Gastrocnemius medialis (tissue), 4 donors: ENCODE data around the gene C16orf92. TPM values are rescaled to one million over a fixed set of nuclear protein-coding genes. Genes with fewer than 3 reads are reported as not detected.

Experiments used
- ATAC-seq, 2 donors: fragments of 150-250 bp; one replicate each; pipeline ENCODE4 v1.9.1; 2016
- DNase-seq, 2 donors: peaks; one replicate each; pipeline ENCODE4 v3.0.0-alpha.2; 2019
- H3K27ac ChIP-seq, 4 donors: fragments of 200-600 bp; sonication (generic); 1 replicate in 1 of 4; 2 replicates in 3 of 4; pipeline ENCODE4 v1.5.1; 2016 to 2018; ENCODE audit warnings: mild to moderate bottlenecking in 2 of 4, moderate library complexity in 1 of 4
- H3K27me3 ChIP-seq, 3 donors: fragments of 200-600 bp; sonication (generic) in 2 of 3; 1 replicate in 1 of 3; 2 replicates in 2 of 3; pipeline versions ENCODE4 v1.5.1 to v1.6.0; 2016 to 2019; ENCODE audit warnings: mild to moderate bottlenecking in 1 of 3, moderate library complexity in 1 of 3
- H3K36me3 ChIP-seq, 2 donors: fragments of 200-600 bp; sonication (generic) in 1 of 2; one replicate each; pipeline ENCODE4 v1.5.1; 2017 to 2018
- H3K4me1 ChIP-seq, 2 donors: fragments of 200-600 bp; sonication (generic) in 1 of 2; one replicate each; pipeline ENCODE4 v1.5.1; 2016 to 2017; ENCODE audit warnings: mild to moderate bottlenecking in 2 of 2
- H3K4me3 ChIP-seq, 4 donors: fragments of 200-600 bp; sonication (generic) in 3 of 4; 1 replicate in 1 of 4; 2 replicates in 3 of 4; pipeline ENCODE4 v1.5.1; 2016 to 2019; ENCODE audit warnings: mild to moderate bottlenecking in 2 of 4
- H3K9me3 ChIP-seq, 3 donors: fragments of 200-600 bp; sonication (generic) in 2 of 3; 1 replicate in 1 of 3; 2 replicates in 2 of 3; pipeline ENCODE4 v1.5.1; 2016 to 2019
- POLR2A ChIP-seq, 2 donors: fragments of 450-650 bp; IDR thresholded peaks; one replicate each; pipeline ENCODE4 v1.6.1; 2017; ENCODE audit warnings: antibody characterized with exemption in 2 of 2, mild to moderate bottlenecking in 2 of 2, moderate library complexity in 2 of 2
- in situ Hi-C, 4 donors: fragments of 200-750 bp; cut with MboI; loops; one replicate each; pipeline versions ENCODE4 v1.15.0 to v1.8.0; 2017; ENCODE audit warnings: low sequenced_read_pairs in 4 of 4
- intact Hi-C: fragments of 100-400 bp; cut with DNase I; formaldehyde crosslinking; loops from one replicate; pipeline ENCODE4 v1.15.1; 2023; ENCODE audit warnings: low total_unique reads
- total RNA-seq, 4 donors: library from RNA; depleted of rRNA; stranded (reverse); fragments of >200 nt; gene quantifications; one replicate each; pipeline versions ENCODE4 v1.1.0 to v1.2.3, GENCODE V29; 2016
- TF ChIP-seq, protein P1 (sequence below), 5 experiments: fragments of 450-650 bp in 3 of 5; fragments of 200-600 bp in 2 of 5; sonication (generic) in 2 of 5; IDR thresholded peaks in 4 of 5; conservative IDR thresholded peaks in 1 of 5; 1 replicate in 4 of 5; 2 replicates in 1 of 5; pipeline ENCODE4 v1.5.1; 2016 to 2019; ENCODE audit warnings: antibody characterized with exemption in 5 of 5, mild to moderate bottlenecking in 3 of 5, moderate library complexity in 3 of 5

The C16orf92 gene
- total RNA-seq, 4 donors from 2014 or later = not detected

DNA sequence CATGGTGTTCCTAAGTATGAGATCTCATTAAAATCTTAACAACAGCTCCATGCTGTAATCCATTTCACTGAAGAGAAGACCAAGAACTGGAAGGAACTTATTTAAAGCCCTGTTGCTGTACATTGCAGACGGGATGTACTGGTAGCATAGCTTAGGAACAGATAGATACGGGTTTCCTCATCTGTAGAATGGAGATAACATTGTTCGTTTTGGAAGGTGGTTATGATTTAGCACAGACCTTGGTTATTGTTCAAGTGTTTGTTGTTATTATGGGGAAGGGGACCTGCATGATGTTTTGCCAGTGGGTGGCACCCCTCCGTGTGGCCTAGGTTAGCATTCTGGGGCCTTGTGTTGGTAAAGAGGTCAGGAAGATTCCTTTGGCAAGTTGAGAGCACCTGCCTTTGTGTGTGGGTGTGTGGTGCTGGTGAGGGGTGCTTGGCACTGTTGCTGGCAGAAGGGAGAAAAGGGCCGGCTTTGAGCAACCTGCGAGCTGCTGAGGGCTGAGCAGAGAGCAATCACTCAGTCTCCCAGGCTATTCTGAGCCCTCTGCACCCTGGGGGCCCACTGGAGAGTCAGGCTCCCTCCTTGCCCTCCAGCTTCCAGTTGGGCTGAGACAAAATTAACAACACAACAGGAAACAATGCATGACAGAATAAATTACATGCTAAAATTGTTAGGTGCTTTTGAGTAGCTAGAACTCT, 47.0 kb upstream of the C16orf92 start:
- no peaks in the 10 kb centered on the region for H3K27me3 ChIP-seq
- no peaks in the 10 kb centered on the region for H3K9me3 ChIP-seq
- intact Hi-C loops (loop anchor here (5.0 kb wide), 1 partner anchor 164 kb away; the partner anchor contains the start of gene PRRT2), in situ Hi-C loops (loop anchor here in 1 of 4 donors (10.0 kb wide), 1 partner anchor 51 kb away; the partner anchor contains the start of gene KCTD13)
- H3K4me3 ChIP-seq = peak overlapping the region; percentile 90 to 99 (median 94)
- TF ChIP-seq, protein P1, sequence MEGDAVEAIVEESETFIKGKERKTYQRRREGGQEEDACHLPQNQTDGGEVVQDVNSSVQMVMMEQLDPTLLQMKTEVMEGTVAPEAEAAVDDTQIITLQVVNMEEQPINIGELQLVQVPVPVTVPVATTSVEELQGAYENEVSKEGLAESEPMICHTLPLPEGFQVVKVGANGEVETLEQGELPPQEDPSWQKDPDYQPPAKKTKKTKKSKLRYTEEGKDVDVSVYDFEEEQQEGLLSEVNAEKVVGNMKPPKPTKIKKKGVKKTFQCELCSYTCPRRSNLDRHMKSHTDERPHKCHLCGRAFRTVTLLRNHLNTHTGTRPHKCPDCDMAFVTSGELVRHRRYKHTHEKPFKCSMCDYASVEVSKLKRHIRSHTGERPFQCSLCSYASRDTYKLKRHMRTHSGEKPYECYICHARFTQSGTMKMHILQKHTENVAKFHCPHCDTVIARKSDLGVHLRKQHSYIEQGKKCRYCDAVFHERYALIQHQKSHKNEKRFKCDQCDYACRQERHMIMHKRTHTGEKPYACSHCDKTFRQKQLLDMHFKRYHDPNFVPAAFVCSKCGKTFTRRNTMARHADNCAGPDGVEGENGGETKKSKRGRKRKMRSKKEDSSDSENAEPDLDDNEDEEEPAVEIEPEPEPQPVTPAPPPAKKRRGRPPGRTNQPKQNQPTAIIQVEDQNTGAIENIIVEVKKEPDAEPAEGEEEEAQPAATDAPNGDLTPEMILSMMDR (IDR thresholded peaks at IDR 0.05 in 4 of 5, conservative IDR thresholded peaks at IDR 0.05 in 1 of 5) = no peak
- TF ChIP-seq POLR2A (IDR thresholded peaks at IDR 0.05) = no peak
- H3K27ac ChIP-seq = peak overlapping the region; percentile 94 to 100 (median 98)
- peaks cover 26 to 28% of the 10 kb centered on the region in 2 donors for H3K4me1 ChIP-seq
- ATAC-seq = no peak
- H3K36me3 ChIP-seq = peaks cover 0 to 30% of the 10 kb centered on the region in 2 donors
- DNase-seq = no peak

DNA sequence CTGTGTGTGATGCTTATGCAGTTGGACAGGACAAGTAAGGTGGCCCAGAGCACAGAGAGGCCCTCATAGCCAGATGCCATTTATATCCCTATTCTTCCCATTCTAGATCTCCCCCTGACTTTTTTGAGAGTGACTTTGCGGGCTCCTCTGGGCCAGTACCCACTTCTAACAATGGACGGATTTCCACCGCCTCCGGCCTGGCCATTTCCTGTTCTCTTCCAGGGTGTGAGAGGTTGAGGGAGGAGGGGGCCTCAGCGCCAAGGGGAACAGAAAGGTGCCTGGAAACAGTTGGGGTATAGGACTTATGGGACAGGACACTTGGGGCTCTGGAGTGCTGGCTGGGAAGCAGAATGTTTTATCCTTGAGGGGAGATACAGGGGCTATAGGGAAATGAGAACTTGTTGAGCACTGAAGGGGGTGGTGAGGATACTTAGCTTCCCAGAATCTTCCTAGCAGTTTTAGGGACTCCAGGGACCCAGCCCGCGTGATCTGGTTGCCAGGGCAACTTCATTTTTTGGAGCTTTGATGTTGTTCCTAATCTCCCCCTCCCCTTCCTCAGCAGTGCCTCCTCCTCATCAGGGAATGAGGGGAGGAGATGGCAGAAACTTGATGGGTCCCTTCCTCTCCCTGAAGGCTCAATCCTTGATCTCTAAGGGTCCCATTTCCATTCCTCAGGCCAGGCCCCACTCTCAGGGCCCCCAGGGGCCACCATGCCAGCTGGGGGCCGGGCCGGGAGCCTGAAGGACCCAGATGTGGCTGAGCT, 45.8 kb upstream of the C16orf92 start:
- DNase-seq (no peak), ATAC-seq (no peak)
- Histone ChIP-seq H3K27ac (peak overlapping the region in 3 of 4 donors; percentile 94 to 100 (median 98)), H3K36me3 (peaks cover 0 to 43% of the 10 kb centered on the region in 2 donors), H3K4me1 (peaks cover 26 to 28% of the 10 kb centered on the region in 2 donors), H3K4me3 (peak overlapping the region; percentile 90 to 99 (median 94)), H3K27me3 (no peaks in the 10 kb centered on the region), H3K9me3 (no peaks in the 10 kb centered on the region)
- TF ChIP-seq, protein P1 (IDR thresholded peaks at IDR 0.05 in 4 of 5, conservative IDR thresholded peaks at IDR 0.05 in 1 of 5) = no peak
- no peak for TF ChIP-seq POLR2A (IDR thresholded peaks at IDR 0.05)
- in situ Hi-C loops = loop anchor here in 1 of 4 donors (10.0 kb wide), 1 partner anchor 52 kb away; the partner anchor contains the start of gene KCTD13
- intact Hi-C loops = loop anchor here (5.0 kb wide), 1 partner anchor 165 kb away; the partner anchor contains the start of gene PRRT2

DNA sequence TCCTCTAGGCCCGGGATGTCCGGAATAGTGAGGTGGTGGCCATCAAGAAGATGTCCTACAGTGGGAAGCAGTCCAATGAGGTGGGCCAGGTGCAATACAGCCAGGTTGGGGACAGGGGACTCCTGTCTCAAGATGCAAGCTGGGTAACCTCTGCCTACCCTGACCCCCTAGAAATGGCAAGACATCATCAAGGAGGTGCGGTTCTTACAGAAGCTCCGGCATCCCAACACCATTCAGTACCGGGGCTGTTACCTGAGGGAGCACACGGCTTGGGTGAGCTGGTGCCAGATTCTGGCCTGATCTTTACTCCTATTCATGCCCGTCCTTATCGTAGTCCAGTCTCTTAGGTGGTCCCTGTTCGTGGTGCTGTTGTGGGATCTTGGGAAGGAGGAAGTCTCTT, 44.9 kb upstream of the C16orf92 start:
- Histone ChIP-seq H3K27ac (peak overlapping the region; percentile 13 to 100 (median 96)), H3K27me3 (no peaks in the 10 kb centered on the region), H3K4me3 (peak overlapping the region in 1 of 4 donors; percentile 97), H3K36me3 (peaks cover 0 to 52% of the 10 kb centered on the region in 2 donors), H3K4me1 (peaks cover 26% of the 10 kb centered on the region in 2 donors), H3K9me3 (no peaks in the 10 kb centered on the region)
- ATAC-seq (no peak), DNase-seq (no peak)
- intact Hi-C loops (loop anchor here (5.0 kb wide), 1 partner anchor 166 kb away; the partner anchor contains the start of gene PRRT2), in situ Hi-C loops (loop anchor here in 1 of 4 donors (10.0 kb wide), 1 partner anchor 53 kb away; the partner anchor contains the start of gene KCTD13)
- no peak for TF ChIP-seq POLR2A (IDR thresholded peaks at IDR 0.05)
- TF ChIP-seq, protein P1 (IDR thresholded peaks at IDR 0.05 in 4 of 5, conservative IDR thresholded peaks at IDR 0.05 in 1 of 5) = no peak

DNA sequence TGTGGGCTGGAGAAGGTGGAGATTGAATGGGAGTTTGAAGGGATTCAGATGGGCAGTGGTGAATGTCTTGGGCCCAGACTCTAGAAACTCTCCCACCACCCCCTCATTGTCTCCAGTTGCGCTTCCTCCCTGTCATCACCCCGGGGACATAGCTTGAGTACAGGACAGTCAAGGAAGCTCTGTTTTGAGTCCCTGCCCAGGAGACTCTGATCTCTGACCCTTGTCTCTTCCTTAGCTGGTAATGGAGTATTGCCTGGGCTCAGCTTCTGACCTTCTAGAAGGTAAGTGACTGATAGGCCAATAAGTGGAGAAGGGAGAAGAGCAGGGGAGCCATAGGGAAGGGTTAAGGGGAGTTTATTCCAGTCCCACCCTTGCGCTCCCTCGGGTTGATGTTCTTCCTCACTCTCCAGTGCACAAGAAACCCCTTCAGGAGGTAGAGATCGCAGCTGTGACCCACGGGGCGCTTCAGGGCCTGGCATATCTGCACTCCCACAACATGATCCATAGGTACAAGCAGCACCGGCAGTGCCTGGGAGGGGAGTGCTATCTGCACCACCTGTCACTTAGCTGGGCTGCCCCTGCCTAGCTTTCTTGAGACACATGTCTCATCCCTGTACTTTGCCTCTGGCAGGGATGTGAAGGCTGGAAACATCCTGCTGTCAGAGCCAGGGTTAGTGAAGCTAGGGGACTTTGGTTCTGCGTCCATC, 44.3 kb upstream of the C16orf92 start:
- in situ Hi-C loops (loop anchor here in 1 of 4 donors (10.0 kb wide), 1 partner anchor 54 kb away; the partner anchor contains the start of gene KCTD13), intact Hi-C loops (loop anchor here (5.0 kb wide), 1 partner anchor 166 kb away; the partner anchor contains the start of gene PRRT2)
- no peaks in the 10 kb centered on the region for H3K9me3 ChIP-seq
- H3K4me1 ChIP-seq = peaks cover 23 to 26% of the 10 kb centered on the region in 2 donors
- TF ChIP-seq, protein P1 (IDR thresholded peaks at IDR 0.05 in 4 of 5, conservative IDR thresholded peaks at IDR 0.05 in 1 of 5) = no peak
- TF ChIP-seq POLR2A (IDR thresholded peaks at IDR 0.05) = no peak
- no peak overlapping the region for H3K4me3 ChIP-seq
- peaks cover 0 to 58% of the 10 kb centered on the region in 2 donors for H3K36me3 ChIP-seq
- ATAC-seq = no peak
- no peak for DNase-seq
- H3K27ac ChIP-seq = peak overlapping the region; percentile 13 to 100 (median 96)
- no peaks in the 10 kb centered on the region for H3K27me3 ChIP-seq
